HTR-8/SVneo (cell line): Measurements from ENCODE around the gene KRT72.

ENCODE experiments used
- DNase-seq: peaks from one replicate; pipeline ENCODE4 v3.0.0; 2011; ENCODE audit warnings: low spot score, mixed read lengths; ENCODE audit not compliant: insufficient read length
- FAIRE-seq: peaks from 2 replicates; lab custom pipeline; 2011; peaks lifted over from hg19 to GRCh38; lab: Jason Lieb, UNC

The KRT72 gene

GRCh38 chr12:52600941-52601481 lies at the start of gene KRT72:
Gene KRT72 (minus strand): TSS chr12:52601463. CDS start chr12:52601452, 11 bp downstream.
- FAIRE-seq (no peak), DNase-seq (no peak)

DNA sequence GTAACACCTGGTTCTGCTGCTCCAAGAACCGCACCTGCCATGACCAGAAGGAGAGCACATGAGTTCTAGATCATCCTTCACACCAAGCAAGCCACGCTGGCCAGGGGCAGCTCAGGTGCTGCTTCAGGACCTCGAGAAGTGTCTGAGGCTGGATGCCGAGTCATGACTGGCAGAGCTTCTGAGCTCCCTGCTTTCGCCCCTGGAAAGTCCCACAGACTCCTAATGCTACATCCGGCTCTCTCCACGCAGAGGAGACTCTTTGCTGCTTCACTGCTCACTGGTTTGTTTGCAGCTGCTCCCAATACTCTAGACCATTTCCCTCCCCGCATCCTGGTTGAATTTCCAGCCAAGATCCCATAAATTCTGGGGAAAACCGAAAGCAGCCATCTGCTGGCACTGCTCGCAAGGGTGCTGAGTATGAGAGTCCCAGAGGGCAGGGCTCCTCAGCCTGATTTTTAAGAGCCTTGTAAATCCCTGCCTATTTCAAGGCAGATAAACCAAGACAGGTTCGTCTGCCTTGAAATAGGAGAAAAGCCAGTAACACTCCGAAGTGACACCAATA lies 49.3 kb upstream of the KRT72 start:
- FAIRE-seq (no peak), DNase-seq (no peak)

- DNase-seq (no peak), FAIRE-seq (no peak)
These were observed 47.8 kb upstream of the KRT72 start for GRCh38 chr12:52649066-52649465.

DNA sequence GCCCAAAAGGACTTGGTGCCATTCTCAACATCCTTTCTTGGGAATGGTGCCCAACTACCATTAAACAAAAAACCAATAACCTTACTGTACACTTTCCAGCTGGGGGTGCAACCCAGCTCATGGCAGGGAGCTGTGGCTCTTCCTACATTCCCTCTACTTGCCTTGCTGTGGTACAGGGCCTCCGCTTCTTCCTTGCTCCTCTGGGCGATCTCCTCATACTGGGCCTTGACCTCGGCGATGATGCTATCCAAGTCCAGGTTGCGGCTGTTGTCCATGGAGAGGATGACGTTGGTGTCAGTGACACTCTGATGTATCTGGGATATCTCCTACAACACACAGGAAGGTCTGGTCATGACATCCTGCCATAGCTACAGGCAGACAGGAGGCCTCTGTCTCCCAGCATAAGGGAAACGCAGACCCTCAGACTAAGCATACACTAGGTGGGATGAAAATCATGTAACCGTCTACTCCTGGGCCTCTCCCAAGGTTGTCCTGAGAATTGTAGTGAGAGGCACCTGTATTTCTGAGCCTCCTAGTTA lies 46.8 kb upstream of the KRT72 start:
- no peak for DNase-seq
- no peak for FAIRE-seq

GRCh38 chr12:52647601-52648000 lies 46.3 kb upstream of the KRT72 start:
- no peak for FAIRE-seq
- DNase-seq: no peak

DNA sequence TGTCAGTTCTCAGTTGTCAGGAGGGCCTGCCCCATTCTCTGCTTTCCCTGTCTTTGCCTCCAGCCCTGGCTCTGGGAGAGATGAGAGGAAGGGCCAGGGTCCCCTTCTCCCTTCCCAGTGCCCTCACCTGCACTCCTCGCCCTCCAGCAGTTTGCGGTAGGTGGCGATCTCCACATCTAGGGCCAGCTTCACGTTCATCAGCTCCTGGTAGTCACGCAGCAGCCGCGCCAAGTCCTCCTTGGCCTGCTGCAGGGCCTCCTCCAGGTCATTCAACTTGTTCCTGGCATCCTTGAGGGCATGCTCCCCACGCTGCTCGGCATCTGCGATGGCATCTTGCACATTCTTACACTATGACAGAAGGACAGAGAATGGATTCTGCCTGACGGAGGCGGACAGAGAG lies 45.4 kb upstream of the KRT72 start:
- FAIRE-seq (no peak), DNase-seq (no peak)

GRCh38 chr12:52645982-52646381 lies 44.7 kb upstream of the KRT72 start:
- DNase-seq (no peak), FAIRE-seq (no peak)

GRCh38 chr12:52645120-52645761 lies 44.0 kb upstream of the KRT72 start:
- DNase-seq: no peak
- FAIRE-seq: no peak

GRCh38 chr12:52644078-52644415 lies 42.8 kb upstream of the KRT72 start:
- FAIRE-seq (no peak), DNase-seq (no peak)

DNA sequence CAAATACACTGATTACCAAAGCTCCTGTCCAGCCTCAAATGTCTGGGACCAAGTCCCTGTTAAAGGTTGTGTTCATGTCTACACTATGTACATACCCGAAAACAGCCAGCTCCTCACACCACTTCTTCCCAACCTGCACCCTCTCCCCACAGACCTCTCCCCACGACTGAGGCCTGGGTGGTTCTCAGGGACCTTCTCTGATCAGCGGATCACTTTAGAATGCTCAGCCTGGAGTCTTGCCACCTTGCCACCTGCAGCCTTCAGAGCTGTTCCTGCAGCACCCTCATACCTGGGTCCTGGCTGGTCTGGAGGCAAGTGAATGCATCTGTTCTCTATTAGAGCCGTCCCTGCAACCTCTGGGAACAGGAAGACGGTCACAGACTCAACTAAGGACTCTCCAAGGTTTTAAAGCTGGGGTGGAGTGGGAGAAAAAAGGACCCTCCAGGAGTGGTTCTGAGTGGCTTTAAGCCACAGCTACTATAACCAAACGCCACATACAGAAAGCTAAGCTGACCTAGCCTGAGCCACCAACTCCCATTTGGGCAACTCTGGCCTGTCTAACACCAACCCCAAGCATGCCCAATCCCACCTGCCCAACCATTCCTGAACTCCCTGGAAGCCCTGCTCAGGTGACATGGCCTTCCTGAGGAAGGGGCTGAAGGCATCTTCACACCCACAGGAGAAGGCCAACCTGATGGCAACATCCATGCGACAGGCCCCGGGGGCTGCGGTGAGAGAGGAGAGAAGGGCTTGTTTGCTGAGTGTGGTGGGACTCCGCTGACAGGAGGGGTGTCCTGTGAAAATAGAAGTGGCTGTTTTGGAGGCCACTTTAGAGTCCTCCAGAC lies 42.2 kb upstream of the KRT72 start:
- FAIRE-seq (no peak), DNase-seq (no peak)

DNA sequence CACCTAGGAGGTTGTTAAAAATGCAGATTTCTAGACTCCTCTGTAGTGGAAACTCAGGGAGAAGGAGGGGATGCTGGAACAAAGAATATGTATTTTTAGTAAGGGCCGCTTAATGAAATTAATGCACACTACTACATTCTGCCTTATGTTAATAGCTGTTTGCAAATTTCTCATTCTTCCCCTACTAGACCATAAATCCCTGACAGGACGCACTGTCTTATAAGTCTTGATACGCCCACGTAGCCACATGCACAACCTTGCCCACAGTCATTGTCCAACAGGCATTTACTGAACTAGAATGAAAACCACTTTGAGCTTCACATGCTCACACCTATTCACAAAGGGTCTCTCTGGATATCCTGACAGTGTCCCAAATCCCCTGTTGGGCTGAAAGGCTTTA lies 40.2 kb upstream of the KRT72 start:
- FAIRE-seq (no peak), DNase-seq (no peak)

DNA sequence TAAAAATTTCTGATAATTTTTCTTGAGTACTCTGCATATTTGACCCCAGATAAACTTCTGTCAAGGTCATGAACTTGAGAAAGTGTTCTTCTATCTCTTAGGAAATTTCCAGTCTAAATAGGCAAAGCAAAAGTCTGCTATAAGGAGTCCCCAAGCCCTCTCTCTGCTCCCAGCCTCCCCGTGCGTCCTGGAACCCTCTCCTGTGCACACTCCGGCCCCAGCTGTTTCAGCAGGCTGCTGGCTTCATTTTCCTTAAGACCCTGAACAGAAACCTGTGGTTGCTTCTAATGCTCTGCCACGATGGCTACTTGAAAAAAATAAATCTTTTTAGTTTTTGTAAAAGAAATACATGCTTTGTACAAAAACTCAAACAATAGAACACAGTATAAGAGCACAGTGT lies 36.0 kb upstream of the KRT72 start:
- DNase-seq: no peak
- FAIRE-seq: no peak

DNA sequence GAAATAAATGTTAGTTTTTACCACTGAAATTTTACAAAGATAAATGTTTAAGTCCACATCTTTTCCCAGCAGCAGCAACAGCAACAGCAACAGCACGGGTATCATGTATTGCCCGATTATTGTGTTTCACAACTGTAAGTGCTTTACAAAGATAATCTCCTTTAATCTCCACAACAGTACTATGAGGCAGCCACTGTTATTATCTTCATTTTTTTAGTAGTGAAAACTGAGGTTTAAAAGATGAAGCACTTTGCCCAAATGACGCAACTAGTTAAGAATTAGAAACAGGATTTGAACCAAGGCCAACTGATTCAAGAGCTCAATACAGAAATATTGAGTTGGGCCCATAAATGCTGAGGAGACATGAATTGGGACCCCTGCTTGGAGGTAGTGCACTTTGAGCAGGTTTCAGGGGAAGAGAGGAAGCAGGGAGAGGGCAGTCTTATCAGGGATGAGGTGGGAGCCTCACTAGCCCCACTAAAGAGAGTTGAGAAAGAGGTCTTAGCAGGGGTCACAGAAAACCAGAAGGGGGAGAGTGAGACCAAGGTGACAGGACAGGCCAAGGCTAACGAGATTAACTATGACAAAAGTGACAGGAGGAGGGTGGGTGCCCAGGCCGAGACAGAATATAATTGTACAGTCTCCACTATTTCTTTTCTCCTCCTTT lies 35.5 kb upstream of the KRT72 start:
- no peak for FAIRE-seq
- DNase-seq: no peak

DNA sequence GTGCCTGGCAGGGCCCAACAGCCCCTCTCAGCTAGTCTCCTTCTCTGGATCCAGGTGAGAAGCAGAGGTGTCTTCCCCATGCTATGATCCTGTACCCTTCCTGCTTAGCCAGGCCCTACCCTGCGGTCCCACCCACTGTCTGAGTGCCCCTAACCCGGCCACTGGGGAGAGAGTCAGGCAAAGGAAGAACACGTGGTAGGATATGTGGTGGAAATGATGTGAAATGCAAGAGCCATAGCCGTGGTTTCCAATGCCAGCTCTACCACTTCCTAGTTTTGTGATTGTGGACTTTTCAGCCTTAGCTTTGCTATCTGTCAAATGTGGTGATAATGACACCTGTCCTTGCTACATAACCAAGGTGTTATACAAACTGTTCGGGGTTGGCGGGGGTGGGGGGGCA lies 34.9 kb upstream of the KRT72 start:
- FAIRE-seq (no peak), DNase-seq (no peak)

- no peak for FAIRE-seq
- no peak for DNase-seq
These were observed 33.2 kb upstream of the KRT72 start for GRCh38 chr12:52634266-52635056.

GRCh38 chr12:52633383-52633782 lies 32.1 kb upstream of the KRT72 start:
- FAIRE-seq: no peak
- no peak for DNase-seq

DNA sequence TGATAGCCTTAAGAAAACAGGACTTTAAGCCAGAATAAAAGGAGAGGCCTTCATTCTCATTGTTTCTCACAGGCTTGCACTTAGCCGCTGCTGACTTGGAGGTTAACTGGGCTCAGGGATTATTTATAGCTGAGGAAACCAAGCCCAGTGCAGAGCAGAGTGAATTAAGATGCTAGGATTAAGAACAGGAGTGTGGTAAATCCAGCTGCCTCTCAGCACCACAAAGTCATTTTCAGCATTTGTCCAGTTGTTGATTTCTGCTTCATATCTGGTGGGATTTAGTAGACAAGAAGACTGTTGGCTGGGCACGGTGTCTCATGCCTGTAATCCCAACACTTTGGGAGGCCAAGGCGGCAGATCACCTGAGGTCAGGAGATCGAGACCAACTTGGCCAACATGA lies 31.4 kb upstream of the KRT72 start:
- DNase-seq (no peak), FAIRE-seq (no peak)

GRCh38 chr12:52631676-52632459 lies 30.6 kb upstream of the KRT72 start:
- FAIRE-seq (no peak), DNase-seq (no peak)

DNA sequence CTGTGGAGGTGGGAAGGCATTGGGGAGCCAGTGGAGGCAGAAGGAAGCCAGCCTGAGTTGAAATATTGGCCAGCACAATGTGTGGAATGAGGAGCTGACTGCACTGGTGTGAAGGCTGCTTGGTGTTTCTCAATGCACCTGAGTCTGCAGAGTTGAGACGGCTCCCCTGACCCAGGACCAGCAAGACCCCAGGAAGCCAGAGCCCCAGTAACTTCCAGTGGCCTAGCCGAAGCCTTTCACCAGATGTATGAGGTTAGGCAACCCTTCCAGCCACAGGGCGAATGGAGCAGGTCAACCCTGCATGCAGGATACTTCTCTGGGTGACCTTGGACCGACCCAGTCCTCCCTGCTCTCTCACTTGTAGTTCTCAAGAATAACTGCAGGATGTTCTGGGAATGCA lies 30.0 kb upstream of the KRT72 start:
- DNase-seq: no peak

More for the DNA sequence above, 30.0 kb upstream of the KRT72 start:
- FAIRE-seq: no peak
